K562 (cell line): ENCODE data around the gene ANKRD12. TPM values are rescaled to one million over a fixed set of nuclear protein-coding genes. Genes with fewer than 3 reads are reported as not detected.
A peak's percentile ranks its signal among the peaks of the same experiment; 100 is the strongest.

Source experiments
- ATAC-seq: fragments of 200-7000 bp; cut with Tn5 transposase; 3 replicates; pipeline ENCODE4 v1.9.1; 2020; ENCODE audit warnings: moderate library complexity
- BruUV-seq: library from RNA; stranded (reverse); fragments of 400-500 nt; replicated peaks from 2 replicates; lab custom pipeline; 2021; lab: Mats Ljungman, UMichigan
- CTCF ChIA-PET: fragments of 300-600 bp; formaldehyde crosslinking; extraction: SDS; loops from one replicate; lab custom pipeline; 2021; ENCODE audit warnings: low intra/inter-chr PET ratio; lab: Yijun Ruan, JAX
- POLR2A ChIA-PET: fragments of 300-600, 350-650 bp; sonication (Branson Sonifier 250); formaldehyde crosslinking; extraction: SDS; loops from one replicate; lab custom pipeline; 2021; ENCODE audit warnings: antibody characterized with exemption, inconsistent platforms; lab: Yijun Ruan, JAX
- DNase-seq, 4 experiments: peaks; one replicate each; pipeline versions ENCODE4 v3.0.0 to v3.0.0-alpha.2; 2011 to 2018; ENCODE audit warnings: low spot score in 3 of 4, mixed read lengths in 3 of 4; ENCODE audit errors: extremely low read depth in 1 of 4
- FAIRE-seq: peaks from 2 replicates; lab custom pipeline; 2011; peaks lifted over from hg19 to GRCh38; lab: Jason Lieb, UNC
- H2AFZ ChIP-seq: 2 replicates; pipeline ENCODE4 v1.6.0; 2011; ENCODE audit warnings: low read depth, low read length, control low read depth, inconsistent platforms
- H3K27ac ChIP-seq: fragments of 200-600 bp; 3 replicates; pipeline ENCODE4 v1.8.0; 2011; ENCODE audit warnings: low read depth, mild to moderate bottlenecking, control low read depth, inconsistent platforms, low read length, moderate library complexity, mixed read lengths; ENCODE audit errors: extremely low read depth
- H3K27me3 ChIP-seq, 2 experiments: fragments of 300-600 bp in 1 of 2; 2 replicates in 1 of 2; 3 replicates in 1 of 2; pipeline versions ENCODE4 v1.6.0 to v1.8.0; 2011; ENCODE audit warnings: inconsistent platforms in 2 of 2, low read length in 2 of 2, mild to moderate bottlenecking in 1 of 2, mixed read lengths in 1 of 2, moderate library complexity in 1 of 2; ENCODE audit not compliant: control insufficient read depth in 2 of 2, insufficient read depth in 2 of 2
- H3K36me3 ChIP-seq: fragments of 300-600 bp; 3 replicates; pipeline ENCODE4 v1.8.0; 2011; ENCODE audit warnings: mild to moderate bottlenecking, low read length, inconsistent platforms; ENCODE audit not compliant: control insufficient read depth, insufficient read depth
- H3K4me1 ChIP-seq, 2 experiments: fragments of 200-600 bp in 1 of 2; replicated peaks in 1 of 2; 2 replicates in 1 of 2; 3 replicates in 1 of 2; pipeline versions ENCODE4 v1.5.1 to v1.8.0; 2011; ENCODE audit warnings: inconsistent platforms in 2 of 2, low read length in 2 of 2, mild to moderate bottlenecking in 1 of 2, mixed read lengths in 1 of 2, moderate library complexity in 1 of 2; ENCODE audit not compliant: control insufficient read depth in 2 of 2, insufficient read depth in 2 of 2
- H3K4me2 ChIP-seq: 2 replicates; pipeline ENCODE4 v1.6.1; 2011; ENCODE audit warnings: low read length, control low read depth, inconsistent platforms, mixed read lengths; ENCODE audit not compliant: insufficient read depth
- H3K4me3 ChIP-seq: fragments of 200-600 bp; sonication (generic), shearing (Covaris generic); 2 replicates; pipeline ENCODE4 v1.5.1; 2016; ENCODE audit warnings: control low read depth, inconsistent platforms
- H3K79me2 ChIP-seq: fragments of 200-600 bp; 3 replicates; pipeline ENCODE4 v1.8.0; 2011; ENCODE audit warnings: low read length, inconsistent platforms; ENCODE audit not compliant: control insufficient read depth, insufficient read depth
- H3K9ac ChIP-seq, 2 experiments: 2 replicates each; pipeline versions ENCODE4 v1.6.0 to v1.6.1; 2011; ENCODE audit warnings: low read depth in 2 of 2, low read length in 2 of 2, control low read depth in 1 of 2, inconsistent platforms in 1 of 2, mild to moderate bottlenecking in 1 of 2, mixed read lengths in 1 of 2; ENCODE audit not compliant: insufficient read depth in 1 of 2
- H3K9me1 ChIP-seq: one replicate; pipeline ENCODE4 v1.6.0; 2011; ENCODE audit warnings: inconsistent platforms, mild to moderate bottlenecking, low read length, moderate library complexity; ENCODE audit not compliant: control insufficient read depth, insufficient read depth
- H3K9me3 ChIP-seq: replicated peaks from 2 replicates; pipeline ENCODE4 v1.5.1; 2011; ENCODE audit warnings: low read depth, low read length, inconsistent platforms; ENCODE audit not compliant: control insufficient read depth, insufficient read depth
- H4K20me1 ChIP-seq: replicated peaks from 2 replicates; pipeline ENCODE4 v1.6.1; 2011; ENCODE audit warnings: low read length, inconsistent platforms, mixed read lengths; ENCODE audit not compliant: control insufficient read depth, insufficient read depth
- ARID4B ChIP-seq: sonication (generic); formaldehyde crosslinking; IDR thresholded peaks from 2 replicates; pipeline ENCODE4 v1.8.0; 2022; ENCODE audit warnings: mild to moderate bottlenecking, missing genetic modification reagents
- BMI1 ChIP-seq: fragments of 150-350 bp; IDR thresholded peaks from 2 replicates; pipeline ENCODE4 v1.6.1; 2014; ENCODE audit warnings: low read length
- C11orf30 ChIP-seq: fragments of 450-650 bp; IDR thresholded peaks from 2 replicates; pipeline ENCODE4 v1.6.1; 2016; ENCODE audit warnings: low read depth, mild to moderate bottlenecking
- EP400 ChIP-seq: fragments of 450-650 bp; IDR thresholded peaks from 2 replicates; pipeline ENCODE4 v1.6.1; 2017; ENCODE audit warnings: antibody characterized with exemption, mild to moderate bottlenecking, moderate library complexity
- HMG20A ChIP-seq: fragments of 450-650 bp; formaldehyde crosslinking; conservative IDR thresholded peaks from 2 replicates; pipeline ENCODE4 v1.4.0; 2020; ENCODE audit warnings: mild to moderate bottlenecking, mixed read lengths
- MAFG ChIP-seq: fragments of 450-650 bp; conservative IDR thresholded peaks from 2 replicates; pipeline ENCODE4 v1.6.1; 2016; ENCODE audit warnings: missing genetic modification characterization, missing compliant biosample characterization
- MAFK ChIP-seq: IDR thresholded peaks from 2 replicates; pipeline ENCODE4 v1.6.1; 2011; ENCODE audit warnings: low read length, improper control_type of control experiment
- MBD1 ChIP-seq: fragments of 250-450 bp; sonication (Bioruptor Pico); IDR thresholded peaks from 2 replicates; pipeline ENCODE4 v1.8.0; 2022; ENCODE audit warnings: inconsistent platforms
- NFE2 ChIP-seq: IDR thresholded peaks from 2 replicates; pipeline ENCODE4 v1.6.1; 2014; ENCODE audit warnings: antibody characterized with exemption, low read depth
- STAT5A ChIP-seq: IDR thresholded peaks from 2 replicates; pipeline ENCODE4 v1.6.1; 2012; ENCODE audit warnings: low read length, inconsistent platforms, borderline replicate concordance
- TOE1 ChIP-seq, 2 experiments: fragments of 450-650 bp in 1 of 2; sonication (generic) in 1 of 2; formaldehyde crosslinking in 1 of 2; IDR thresholded peaks; 2 replicates each; pipeline versions ENCODE4 v1.7.1 to v1.8.0; 2016 to 2022; ENCODE audit warnings: borderline replicate concordance in 2 of 2, mild to moderate bottlenecking in 2 of 2, antibody characterized with exemption in 1 of 2, inconsistent platforms in 1 of 2, low read depth in 1 of 2, missing genetic modification reagents in 1 of 2, moderate library complexity in 1 of 2
- ZC3H8 ChIP-seq: fragments of 450-650 bp; IDR thresholded peaks from 2 replicates; pipeline ENCODE4 v1.6.1; 2017
- ZKSCAN8 ChIP-seq: fragments of 200-800 bp; sonication (Bioruptor generic); IDR thresholded peaks from 2 replicates; pipeline ENCODE4 v1.6.1; 2016; ENCODE audit warnings: missing genetic modification characterization, missing compliant biosample characterization
- ZNF274 ChIP-seq: IDR thresholded peaks from 2 replicates; pipeline ENCODE4 v1.6.1; 2011; ENCODE audit warnings: low read depth, mild to moderate bottlenecking, low read length, moderate library complexity, borderline replicate concordance
- ZNF316 ChIP-seq: fragments of 450-650 bp; IDR thresholded peaks from 2 replicates; pipeline ENCODE4 v1.6.1; 2016
- ZNF398 ChIP-seq: fragments of 250-450 bp; sonication (Bioruptor Pico); IDR thresholded peaks from 2 replicates; pipeline ENCODE4 v1.8.0; 2021; ENCODE audit warnings: moderate library complexity, mild to moderate bottlenecking, inconsistent platforms
- ZNF76 ChIP-seq: fragments of 250-450 bp; sonication (Bioruptor Pico); IDR thresholded peaks from 2 replicates; pipeline ENCODE4 v1.4.0; 2020; ENCODE audit warnings: mild to moderate bottlenecking, moderate library complexity, borderline replicate concordance
- WGBS: fragments of 100-300 bp; shearing (Covaris generic); methylation state at CpG from one replicate; pipeline ENCODE4 v1.1.6; 2016; ENCODE audit warnings: low coverage, mixed read lengths; ENCODE audit not compliant: insufficient coverage; ENCODE audit errors: missing lambda C conversion rate; 5-methylcytosine and 5-hydroxymethylcytosine counted together
- in situ Hi-C: fragments of 300-500 bp; cut with MboI; formaldehyde crosslinking; loops from 4 replicates; pipeline ENCODE4 v1.15.0; 2018; ENCODE audit warnings: inconsistent platforms, mixed read lengths
- intact Hi-C: fragments of 100-400 bp; cut with micrococcal nuclease; formaldehyde crosslinking; loops from 2 replicates; pipeline ENCODE4 v1.14.2; 2022
- polyA plus RNA-seq, 8 experiments: library from polyadenylated mRNA; depleted of rRNA in 4 of 8; stranded (reverse) in 5 of 8; unstranded in 3 of 8; fragments of >200 nt; fragmentation: Nextera tagmentation in 2 of 8; fragmentation: Illumina TruSeq in 1 of 8; extraction: Ambion mirVana in 2 of 8; extraction: Trizol in 1 of 8; gene quantifications; 2 replicates each; pipeline versions ENCODE4 v1.2.1 to v1.2.3, GENCODE V29; 2011 to 2014; ENCODE audit warnings: inconsistent platforms in 1 of 8, missing spikeins in 1 of 8
- total RNA-seq, 7 experiments: library from RNA; depleted of rRNA in 6 of 7; stranded (reverse); fragments of >200 nt in 6 of 7; fragmentation: Illumina TruSeq in 2 of 7; extraction: Trizol in 2 of 7; gene quantifications; 2 replicates each; pipeline versions ENCODE4 v1.2.1 to v1.2.3, GENCODE V29; 2011 to 2021; ENCODE audit warnings: low replicate concordance in 1 of 7

Gene ANKRD12
- total and polyA plus RNA-seq, 9 of the 15 experiments (the other 6 are each of a cell fraction or from before 2014, with no cell fraction given), result 6.6 to 28.2 (median 16.0) TPM

- H3K4me1 ChIP-seq, result peaks cover 0 to 4% of the 10 kb centered on the region in 2 experiments; a peak in 4 of 5 replicates
- no peaks in the 10 kb centered on the region for H3K9me1 ChIP-seq
- no peak overlapping the region for H3K4me3 ChIP-seq
- H3K9ac ChIP-seq, result no peak overlapping the region
- 67% methylated on average over 2 of the region's 2 CpGs for WGBS
- ATAC-seq (no peak), DNase-seq (no peak), FAIRE-seq (no peak)
- intact Hi-C loops (no loop called here), in situ Hi-C loops (no loop called here)
- H3K27me3 ChIP-seq, result no peaks in the 10 kb centered on the region
- POLR2A ChIA-PET, result interaction anchor here (1.0 to 2.0 kb wide), 2 partner anchors 13 to 29 kb away, joined by 3 to 8 read pairs; no protein-coding TSS in a partner anchor
- no peak overlapping the region for H2AFZ ChIP-seq
- no peaks in the 10 kb centered on the region for H3K9me3 ChIP-seq
- BruUV-seq, result no TSS peak
- CTCF ChIA-PET, result no interaction called here
- no peaks in the 10 kb centered on the region for H4K20me1 ChIP-seq
- peaks cover 94% of the 10 kb centered on the region for H3K36me3 ChIP-seq
- H3K4me2 ChIP-seq, result no peak overlapping the region
- H3K79me2 ChIP-seq, result peaks cover 45% of the 10 kb centered on the region
- H3K27ac ChIP-seq, result no peak overlapping the region
- no peak for TF ChIP-seq TOE1 (IDR thresholded peaks at IDR 0.05; ENCODE audit: borderline replicate concordance)
- TF ChIP-seq TOE1 (CRISPR knock-in tag; IDR thresholded peaks at IDR 0.05; ENCODE audit: borderline replicate concordance, low read depth), result no peak
- TF ChIP-seq HMG20A, result no peak
- no peak for TF ChIP-seq ZNF398 (CRISPR knock-in tag)
- no peak for TF ChIP-seq ZC3H8
- no peak for TF ChIP-seq ZNF274
- no peak for TF ChIP-seq NFE2
- TF ChIP-seq ZNF316, result peak; percentile 91
- no peak for TF ChIP-seq MBD1
- no peak for TF ChIP-seq STAT5A
- no peak for TF ChIP-seq ZKSCAN8 (CRISPR knock-in tag)
- TF ChIP-seq ARID4B (CRISPR knock-in tag), result no peak
- peak; percentile 87 for TF ChIP-seq C11orf30
- TF ChIP-seq MAFG, result peak; percentile 80
- no peak for TF ChIP-seq ZNF76 (CRISPR knock-in tag)
- peak; percentile 79 for TF ChIP-seq MAFK
- no peak for TF ChIP-seq BMI1
- no peak for TF ChIP-seq EP400
These were observed 5.8 kb upstream of the ANKRD12 start for GRCh38 chr18:9130806-9131205.
